Measurements from ENCODE around the gene TICAM1. TPM values are rescaled to one million over a fixed set of nuclear protein-coding genes. Genes with fewer than 3 reads are reported as not detected.

Gene TICAM1
- total and polyA plus RNA-seq, 2 of the 13 experiments (the other 11 are each of a cell fraction or from before 2014, with no cell fraction given) = 0.33 to 0.95 TPM

GRCh38 chr19:4867534-4868285 lies 36.2 kb upstream of the TICAM1 start, which contains the start of gene PLIN3 (continued):
- peak; percentile 89 for TF ChIP-seq ZNF414 (CRISPR knock-in tag; IDR thresholded peaks at IDR 0.05)
- no peak for TF ChIP-seq GZF1 (CRISPR knock-in tag; IDR thresholded peaks at IDR 0.05)
- TF ChIP-seq PAXIP1 (CRISPR knock-in tag; conservative IDR thresholded peaks at IDR 0.05) = 0 out of 2 replicates have a peak, but pooled peaks have one; percentile 29
- TF ChIP-seq CERS6 (CRISPR knock-in tag; IDR thresholded peaks at IDR 0.05) = no peak
- TF ChIP-seq MXD4 (CRISPR knock-in tag; IDR thresholded peaks at IDR 0.05) = no peak
- TF ChIP-seq FOXC1 (CRISPR knock-in tag; IDR thresholded peaks at IDR 0.05; ENCODE audit: borderline replicate concordance) = no peak
- no peak for TF ChIP-seq RBM39 (IDR thresholded peaks at IDR 0.05; ENCODE audit: low read depth, low read length, poor library complexity, severe bottlenecking)
- TF ChIP-seq TIGD3 (CRISPR knock-in tag; IDR thresholded peaks at IDR 0.05; ENCODE audit: borderline replicate concordance) = no peak
- peak; percentile 92 for TF ChIP-seq NFYC (CRISPR knock-in tag; IDR thresholded peaks at IDR 0.05)
- TF ChIP-seq PLRG1 (conservative IDR thresholded peaks at IDR 0.05) = no peak
- no peak for TF ChIP-seq CSRNP2 (CRISPR knock-in tag; conservative IDR thresholded peaks at IDR 0.05; ENCODE audit: low read depth)
- no peak for TF ChIP-seq ZFAT (CRISPR knock-in tag; conservative IDR thresholded peaks at IDR 0.05)
- no peak for TF ChIP-seq AGO1 (IDR thresholded peaks at IDR 0.05; ENCODE audit: low read depth, low read length, poor library complexity, severe bottlenecking)
- TF ChIP-seq ZNF724P (CRISPR knock-in tag; IDR thresholded peaks at IDR 0.05; ENCODE audit: borderline replicate concordance) = no peak
- peak; percentile 60 for TF ChIP-seq SRSF1 (optimal IDR thresholded peaks at IDR 0.05; ENCODE audit: low read depth, low read length)
- peak; percentile 64 for TF ChIP-seq TBX2 (CRISPR knock-in tag; IDR thresholded peaks at IDR 0.05; ENCODE audit: borderline replicate concordance)

Data from HepG2 (cell line).